ENCODE measurements around the gene HMG20A.

GRCh38 chr15:77521206-77521605 is 100.5 kb downstream of the HMG20A start:
- TF ChIP-seq CTCF (IDR thresholded peaks at IDR 0.05) (no peak), POLR2A (IDR thresholded peaks at IDR 0.05) (no peak), POLR2AphosphoS5 (IDR thresholded peaks at IDR 0.05; ENCODE audit: insufficient read depth in 1 of 2, low read depth in 1 of 2) (no peak)
